C4-2B (cell line): ENCODE data around the gene FOXN4.

Experiments used
- CTCF ChIP-seq: fragments of 450-650 bp; conservative IDR thresholded peaks from 2 replicates; pipeline ENCODE4 v1.5.1; 2017; ENCODE audit warnings: mild to moderate bottlenecking
- ZFX ChIP-seq: fragments of 450-650 bp; IDR thresholded peaks from 2 replicates; pipeline ENCODE4 v1.6.1; 2017

- TF ChIP-seq CTCF (no peak), ZFX (no peak)
Observed at GRCh38 chr12:109329686-109330085, 20.6 kb upstream of the FOXN4 start.
